Panc1 (cell line): ENCODE measurements around the gene KNSTRN.

ENCODE experiments used
- CTCF ChIP-seq: fragments of 450-650 bp; IDR thresholded peaks from 2 replicates; pipeline ENCODE4 v1.5.1; 2017; ENCODE audit warnings: mild to moderate bottlenecking
- POLR2AphosphoS5 ChIP-seq: IDR thresholded peaks from 2 replicates; pipeline ENCODE4 v1.6.1; 2012; ENCODE audit warnings: mild to moderate bottlenecking, low read depth, low read length, moderate library complexity
- REST ChIP-seq, 2 experiments: IDR thresholded peaks; 2 replicates each; pipeline ENCODE4 v1.6.1; 2011 to 2012; ENCODE audit warnings: low read depth in 2 of 2, control low read depth in 1 of 2, low read length in 1 of 2, mild to moderate bottlenecking in 1 of 2, moderate library complexity in 1 of 2; ENCODE audit not compliant: insufficient read depth in 1 of 2

GRCh38 chr15:40420071-40420713 is 37.7 kb downstream of the KNSTRN start:
- TF ChIP-seq CTCF (no peak), POLR2AphosphoS5 (no peak), REST (IDR thresholded peaks at IDR 0.05; ENCODE audit: insufficient read depth in 1 of 2, low read depth in 2 of 2, low read length in 1 of 2) (no peak)
